HG03520 (cell line): ENCODE data around the gene ZDHHC11.
"Not testable (repeated sequence)": the region's sequence is repeated elsewhere in the genome, so short reads cannot be mapped to it uniquely, and the experiment has no call there.

Source experiments
- ATAC-seq: cut with Tn5 transposase; IDR thresholded peaks from one replicate; pipeline ENCODE4 v1.9.1; 2021; ENCODE audit warnings: mild to moderate bottlenecking, moderate library complexity; ENCODE audit not compliant: unreplicated experiment

ZDHHC11 gene

DNA sequence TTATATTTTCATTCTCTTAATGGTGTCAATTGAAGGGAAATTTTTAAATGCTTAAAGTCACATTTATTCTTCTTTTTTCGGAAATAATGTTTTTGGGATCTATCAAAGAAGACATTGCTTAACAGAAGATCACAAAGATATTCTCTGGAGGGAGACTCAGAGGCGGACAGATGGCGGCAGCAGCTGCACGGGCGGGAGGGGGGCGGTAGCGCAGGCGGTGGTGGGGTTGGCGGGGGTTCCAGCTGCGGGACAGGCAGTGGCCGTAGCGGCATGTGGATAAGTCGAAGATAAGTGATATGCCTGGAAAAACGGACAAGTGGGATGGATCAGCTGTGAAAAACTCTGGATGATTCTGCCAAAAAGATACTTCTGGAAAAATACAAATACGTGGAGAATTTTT, 34.6 kb downstream of the ZDHHC11 start:
- no peak for ATAC-seq

DNA sequence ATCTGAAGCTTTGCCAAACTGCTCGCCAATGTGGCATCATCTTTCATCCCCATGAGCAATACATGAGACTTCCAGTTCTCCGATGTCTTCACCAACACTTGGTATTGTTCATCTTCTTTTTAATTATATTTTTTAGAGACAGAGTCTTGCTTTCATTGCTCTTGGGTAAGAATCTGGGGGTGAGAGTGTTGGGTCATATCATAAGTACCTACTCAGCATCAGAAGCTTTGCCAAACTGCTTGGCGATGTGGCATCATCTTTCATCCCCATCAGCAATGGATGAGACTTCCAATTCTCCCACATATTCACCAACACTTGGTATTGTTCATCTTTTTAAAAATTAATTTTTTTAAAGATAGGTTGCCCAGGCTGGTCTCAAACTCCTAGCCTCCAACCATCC, 35.3 kb downstream of the ZDHHC11 start:
- ATAC-seq: no peak

- ATAC-seq: not testable (repeated sequence)
Measured at GRCh38 chr5:813575-813974, 37.2 kb downstream of the ZDHHC11 start.

DNA sequence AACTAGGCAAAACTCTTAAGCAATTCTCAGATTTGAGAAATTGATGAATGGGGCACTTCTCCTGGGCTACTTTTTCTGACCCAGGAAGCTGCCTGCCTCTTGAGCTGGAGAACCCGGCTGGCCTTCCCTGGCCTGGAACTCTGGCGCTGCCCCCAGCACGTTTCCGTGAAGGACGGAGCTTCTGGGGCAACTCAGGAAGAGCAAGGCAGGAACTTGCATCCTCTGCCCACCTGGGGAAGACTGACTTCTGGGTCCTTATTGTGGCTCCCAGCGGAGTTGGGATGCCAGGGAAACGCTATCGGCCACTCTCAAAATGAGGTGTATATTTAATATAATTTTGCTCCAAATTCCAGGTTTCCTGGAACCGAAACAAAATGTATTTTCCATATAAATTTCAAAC, 39.4 kb downstream of the ZDHHC11 start:
- not testable (repeated sequence) for ATAC-seq

GRCh38 chr5:807719-808514, 42.9 kb downstream of the ZDHHC11 start:
- ATAC-seq: not testable (repeated sequence)

DNA sequence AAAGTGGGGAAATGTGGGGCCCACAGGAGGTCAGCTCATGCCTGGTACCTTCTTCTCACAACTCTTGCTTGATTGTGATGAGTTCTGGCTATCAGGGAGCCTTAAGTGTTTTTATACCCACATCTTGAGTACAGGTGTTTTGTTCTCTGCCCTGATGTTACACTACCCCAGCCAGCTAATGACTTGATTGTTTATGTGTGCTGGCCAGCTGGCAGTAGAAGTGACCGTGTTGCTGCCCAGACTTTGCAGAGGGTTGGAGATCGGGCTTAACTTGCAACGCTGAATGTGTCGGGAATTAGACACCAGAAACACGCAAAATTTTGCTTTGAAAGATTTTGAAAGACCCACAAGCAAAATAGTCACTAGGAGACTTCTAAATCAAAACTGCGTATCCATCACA, 49.3 kb downstream of the ZDHHC11 start:
- ATAC-seq: no peak

GRCh38 chr5:801055-801454, 49.7 kb downstream of the ZDHHC11 start:
- not testable (repeated sequence) for ATAC-seq

- ATAC-seq: not testable (repeated sequence)
Measured at GRCh38 chr5:798505-799138, 52.2 kb downstream of the ZDHHC11 start.

GRCh38 chr5:797986-798385, 52.8 kb downstream of the ZDHHC11 start:
- ATAC-seq: not testable (repeated sequence)

- not testable (repeated sequence) for ATAC-seq
Measured at GRCh38 chr5:795873-796272, 54.9 kb downstream of the ZDHHC11 start.

DNA sequence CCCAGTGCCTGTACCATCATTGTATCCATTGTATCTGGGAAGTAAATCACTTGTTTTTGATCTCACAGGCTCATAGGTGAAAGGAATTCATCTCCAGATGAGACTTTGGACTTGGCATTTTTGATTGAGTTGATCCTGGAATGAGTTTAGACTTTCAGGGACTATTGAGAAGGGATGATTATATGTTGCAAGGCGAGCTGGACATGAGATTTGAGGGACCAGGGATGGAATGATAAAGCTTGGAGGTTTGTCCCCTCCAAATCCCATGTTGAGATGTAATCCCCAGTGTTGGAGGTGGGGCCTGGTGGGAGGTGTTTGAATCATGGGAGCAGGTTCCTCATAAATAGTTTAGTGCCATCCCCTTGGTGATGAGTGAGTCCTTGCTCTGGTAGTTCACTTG, 55.8 kb downstream of the ZDHHC11 start:
- ATAC-seq: not testable (repeated sequence)

- ATAC-seq: not testable (repeated sequence)
Measured at GRCh38 chr5:788703-789102, 62.1 kb downstream of the ZDHHC11 start.

GRCh38 chr5:787857-788233, 62.9 kb downstream of the ZDHHC11 start:
- not testable (repeated sequence) for ATAC-seq

DNA sequence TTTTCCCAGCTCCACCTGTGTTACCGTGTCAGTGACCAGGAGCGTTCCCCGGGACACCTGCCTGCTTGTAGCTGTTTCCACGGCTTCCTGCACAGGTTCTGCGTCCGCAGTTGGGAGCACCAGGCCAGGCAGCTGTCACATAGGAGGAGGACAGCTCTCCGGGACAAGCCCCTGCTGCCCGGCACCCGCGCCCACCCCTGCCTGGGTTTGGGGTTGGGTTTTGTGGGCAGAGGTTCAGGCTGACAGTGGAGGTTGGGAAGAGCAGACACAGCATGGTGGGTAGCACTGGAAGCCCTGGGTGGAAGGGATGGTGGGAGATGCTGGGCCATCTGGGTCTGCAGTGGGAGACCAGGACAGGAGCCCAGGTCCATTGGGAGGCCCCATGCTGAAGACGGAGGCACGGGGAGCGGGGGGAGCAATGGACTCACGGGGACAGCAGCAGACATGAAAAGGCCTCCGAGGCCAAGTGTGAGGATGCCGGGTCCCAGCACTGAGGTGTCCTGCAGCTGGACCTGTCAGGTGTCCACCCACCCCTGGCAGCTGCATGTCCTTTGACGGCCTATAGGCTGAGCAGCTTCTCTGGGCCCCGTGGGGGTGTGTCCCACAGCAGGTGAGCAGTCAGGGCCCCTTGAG, 63.4 kb downstream of the ZDHHC11 start:
- not testable (repeated sequence) for ATAC-seq

GRCh38 chr5:785181-785705, 65.5 kb downstream of the ZDHHC11 start:
- peak; percentile 19 for ATAC-seq

GRCh38 chr5:784428-785177, 66.2 kb downstream of the ZDHHC11 start, which contains the start of gene ZDHHC11B:
TSS of gene ZDHHC11B (minus strand) at chr5:784729. CDS start at chr5:766919, 17,810 bp downstream.
- ATAC-seq: peak; percentile 59

GRCh38 chr5:783881-784427, 66.8 kb downstream of the ZDHHC11 start:
- ATAC-seq: peak; percentile 11

DNA sequence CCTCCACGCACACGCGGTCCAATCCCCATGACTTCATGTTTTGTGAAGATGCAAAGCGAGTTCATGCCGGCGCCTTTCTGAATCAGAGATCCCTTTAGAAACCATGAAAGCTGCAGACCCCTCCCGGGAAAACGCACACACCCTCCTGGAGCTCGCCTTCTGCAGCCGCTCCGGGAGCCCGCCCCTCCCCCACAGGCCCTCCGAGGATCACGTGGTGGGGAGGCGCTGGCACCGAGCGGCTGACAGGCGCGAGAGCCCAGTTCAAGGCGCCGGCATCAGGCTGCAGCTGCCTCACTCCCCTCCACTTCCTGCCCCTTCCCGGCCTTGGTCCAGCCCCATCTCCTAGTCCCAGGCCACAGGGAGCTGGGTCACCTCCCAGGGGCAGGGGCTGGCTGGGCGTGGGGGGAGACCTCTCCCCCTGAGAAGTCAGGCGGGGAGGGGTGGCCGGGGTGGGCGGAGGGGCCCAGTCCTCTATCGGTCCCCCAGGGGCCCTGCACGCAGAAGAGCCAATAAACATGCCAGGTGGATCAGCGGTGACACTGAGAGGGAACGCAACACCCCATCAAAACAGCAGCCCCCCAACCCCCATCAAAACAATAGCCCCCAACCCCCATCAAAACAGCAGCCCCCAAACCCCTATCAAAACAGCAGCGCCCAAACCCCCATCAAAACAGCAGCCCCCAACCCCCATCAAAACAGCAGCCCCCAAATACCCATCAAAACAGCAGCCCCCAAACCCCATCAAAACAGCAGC, 67.6 kb downstream of the ZDHHC11 start:
- ATAC-seq: not testable (repeated sequence)

GRCh38 chr5:782356-782755, 68.4 kb downstream of the ZDHHC11 start:
- not testable (repeated sequence) for ATAC-seq

- ATAC-seq: not testable (repeated sequence)
Measured at GRCh38 chr5:780571-780970, 70.2 kb downstream of the ZDHHC11 start.
